HG03064 (cell line): ENCODE results near the gene PFKFB4.
"Not testable (repeated sequence)": the region's sequence is repeated elsewhere in the genome, so short reads cannot be mapped to it uniquely, and the experiment has no call there.

Source experiments
- ATAC-seq: cut with Tn5 transposase; IDR thresholded peaks from one replicate; pipeline ENCODE4 v1.9.1; 2021; ENCODE audit warnings: low read depth; ENCODE audit not compliant: unreplicated experiment

PFKFB4 gene

GRCh38 chr3:48561045-48561736 is 4.6 kb upstream of the PFKFB4 start:
- ATAC-seq: no peak

- no peak for ATAC-seq
Measured at GRCh38 chr3:48560648-48561018, 4.0 kb upstream of the PFKFB4 start.

- no peak for ATAC-seq
Measured at GRCh38 chr3:48558493-48559134, 2.0 kb upstream of the PFKFB4 start.

GRCh38 chr3:48555949-48556795 is 431 bp downstream of the PFKFB4 start:
- ATAC-seq: no peak

GRCh38 chr3:48555231-48555948 is 1.2 kb downstream of the PFKFB4 start:
- ATAC-seq: no peak

GRCh38 chr3:48553886-48554845 is 2.4 kb downstream of the PFKFB4 start:
- no peak for ATAC-seq

GRCh38 chr3:48553361-48553760 is 3.2 kb downstream of the PFKFB4 start:
- ATAC-seq: no peak

GRCh38 chr3:48552111-48552951 is 4.3 kb downstream of the PFKFB4 start:
- no peak for ATAC-seq

GRCh38 chr3:48551651-48552050 is 5.0 kb downstream of the PFKFB4 start:
- ATAC-seq: not testable (repeated sequence)

GRCh38 chr3:48548729-48549705 is 7.6 kb downstream of the PFKFB4 start:
- no peak for ATAC-seq

- no peak for ATAC-seq
Measured at GRCh38 chr3:48548126-48548525, 8.5 kb downstream of the PFKFB4 start.

- no peak for ATAC-seq
Measured at GRCh38 chr3:48546203-48546829, 10.3 kb downstream of the PFKFB4 start.

GRCh38 chr3:48544141-48544540 is 12.5 kb downstream of the PFKFB4 start:
- no peak for ATAC-seq

- no peak for ATAC-seq
Measured at GRCh38 chr3:48543271-48543866, 13.2 kb downstream of the PFKFB4 start.

GRCh38 chr3:48538451-48538850 is 18.2 kb downstream of the PFKFB4 start:
- ATAC-seq: no peak

GRCh38 chr3:48536785-48537184 is 19.8 kb downstream of the PFKFB4 start:
- ATAC-seq: no peak

- no peak for ATAC-seq
Measured at GRCh38 chr3:48536116-48536515, 20.5 kb downstream of the PFKFB4 start.
